Parietal lobe (tissue), 1 donor: ENCODE results near the gene SLC17A6. TPM values are rescaled to one million over a fixed set of nuclear protein-coding genes. Genes with fewer than 3 reads are reported as not detected.

Experiments used
- total RNA-seq: library from RNA; depleted of rRNA; stranded (reverse); fragments of >200 nt; gene quantifications from one replicate; pipeline ENCODE4 v1.2.3, GENCODE V29; 2014

The SLC17A6 gene
- total RNA-seq, result 17.2 TPM

GRCh38 chr11:22337596-22338485 lies at the start of gene SLC17A6:
TSS of gene SLC17A6 (plus strand) at chr11:22338381. CDS start at chr11:22338534, 153 bp downstream.

Other genes starting within 250 kb of the SLC17A6 start
- 19.7 TPM for gene ANO5, start 145.3 kb upstream of the SLC17A6 start, total RNA-seq